Ovary (tissue), 3 donors: ENCODE measurements around the gene MKX.

Experiments
- CTCF ChIP-seq, 3 donors: fragments of 450-650 bp in 2 of 3; fragments of 200-600 bp in 1 of 3; IDR thresholded peaks; one replicate each; pipeline versions ENCODE4 v1.5.1 to v1.8.0; 2016 to 2022; ENCODE audit warnings: antibody characterized with exemption in 3 of 3, mild to moderate bottlenecking in 1 of 3
- EP300 ChIP-seq: sonication (generic); formaldehyde crosslinking; IDR thresholded peaks from one replicate; pipeline ENCODE4 v1.6.1; 2017; ENCODE audit warnings: antibody characterized with exemption
- donor health status: DM: no; HTN: no; CAD: no.

- no peak for TF ChIP-seq CTCF (IDR thresholded peaks at IDR 0.05)
- TF ChIP-seq EP300, result no peak
Observed at GRCh38 chr10:27760867-27761266, 15.2 kb upstream of the MKX start.
